T-helper 9 cell (primary cell): ENCODE results near the gene ZNF804B.
"Not testable (repeated sequence)": the region's sequence is repeated elsewhere in the genome, so short reads cannot be mapped to it uniquely, and the experiment has no call there.

Source experiments
- DNase-seq: peaks from one replicate; pipeline ENCODE4 v3.0.0-alpha.2; 2020

Gene ZNF804B

DNA sequence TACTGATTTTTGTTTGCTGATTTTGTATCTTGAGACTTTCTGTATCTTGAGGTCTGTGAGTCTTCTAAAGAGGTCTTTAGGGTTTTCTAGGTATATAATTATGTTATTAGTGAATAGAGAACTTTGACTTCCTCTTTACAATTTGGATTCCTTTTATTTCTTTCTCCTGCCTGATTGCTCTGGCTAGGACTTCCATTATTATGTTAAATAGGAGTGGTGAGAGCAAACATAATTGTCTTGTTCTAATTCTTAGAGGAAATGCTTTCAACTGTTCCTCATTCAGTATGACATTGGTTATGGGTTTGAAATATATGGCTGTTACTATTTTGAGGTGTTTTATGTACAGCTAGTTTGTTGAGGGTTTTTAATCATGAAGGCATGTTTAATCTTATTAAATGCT is 344.1 kb downstream of the ZNF804B start:
- no peak for DNase-seq

DNA sequence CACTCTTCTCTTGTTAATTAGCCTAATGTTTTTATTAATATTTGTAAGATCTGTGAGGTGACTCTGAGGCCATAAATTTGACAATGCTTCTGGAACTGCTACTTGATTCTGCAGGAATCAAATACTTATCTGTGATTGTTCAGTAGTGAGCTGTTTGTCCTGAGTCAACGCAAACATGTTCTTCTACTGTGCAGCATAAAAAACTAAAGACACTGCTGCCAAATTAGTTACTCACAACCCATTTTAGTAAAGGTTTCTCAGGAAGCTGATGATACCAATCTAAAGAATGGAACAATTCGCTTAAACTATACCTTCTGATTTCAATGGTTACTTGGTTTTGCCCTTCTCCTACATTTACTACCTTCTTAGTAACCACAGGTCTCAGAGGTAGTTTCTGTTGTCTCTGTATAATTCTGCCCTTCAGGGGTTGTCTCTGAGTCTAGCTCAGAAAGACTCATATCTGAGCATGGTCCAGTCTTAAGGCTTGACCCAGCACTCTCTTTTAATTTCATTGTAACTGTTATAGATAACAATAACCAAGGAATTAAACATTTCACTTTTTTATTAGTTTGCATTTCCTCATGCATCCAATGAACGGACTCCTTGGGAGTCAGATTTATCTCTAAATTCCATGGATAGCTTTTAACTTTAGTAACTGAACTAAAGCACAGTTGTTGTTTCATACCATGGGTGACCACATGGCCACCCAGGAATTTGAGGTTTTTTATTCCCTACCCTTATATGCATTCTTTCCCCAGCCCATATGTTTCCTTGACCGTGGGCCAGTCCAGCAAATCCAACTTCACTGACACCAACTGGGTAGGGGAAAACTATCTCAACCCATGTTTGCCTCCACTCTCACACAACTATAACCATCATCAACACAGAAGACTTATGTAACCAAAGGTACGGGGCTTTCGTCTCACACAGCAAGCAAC is 345.5 kb downstream of the ZNF804B start:
- no peak for DNase-seq

DNA sequence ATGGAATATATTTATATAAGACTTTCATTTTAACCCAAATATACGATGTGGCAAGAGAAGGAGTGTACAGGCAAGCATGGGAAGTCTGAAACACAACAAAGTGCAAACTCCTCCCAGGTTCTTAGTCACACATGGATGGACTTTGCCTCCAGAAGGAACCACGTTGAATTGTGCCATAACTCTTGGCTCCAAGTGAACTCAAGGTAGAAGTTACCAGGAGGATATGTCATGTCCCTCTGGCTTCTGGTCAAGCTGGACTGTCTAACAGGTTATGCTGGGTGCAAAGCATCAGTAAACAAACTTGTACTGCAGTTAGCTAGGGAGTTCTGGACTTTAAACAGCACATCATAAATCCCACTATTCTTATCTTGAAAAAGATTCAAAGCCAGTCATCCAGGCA is 364.4 kb downstream of the ZNF804B start:
- no peak for DNase-seq

DNA sequence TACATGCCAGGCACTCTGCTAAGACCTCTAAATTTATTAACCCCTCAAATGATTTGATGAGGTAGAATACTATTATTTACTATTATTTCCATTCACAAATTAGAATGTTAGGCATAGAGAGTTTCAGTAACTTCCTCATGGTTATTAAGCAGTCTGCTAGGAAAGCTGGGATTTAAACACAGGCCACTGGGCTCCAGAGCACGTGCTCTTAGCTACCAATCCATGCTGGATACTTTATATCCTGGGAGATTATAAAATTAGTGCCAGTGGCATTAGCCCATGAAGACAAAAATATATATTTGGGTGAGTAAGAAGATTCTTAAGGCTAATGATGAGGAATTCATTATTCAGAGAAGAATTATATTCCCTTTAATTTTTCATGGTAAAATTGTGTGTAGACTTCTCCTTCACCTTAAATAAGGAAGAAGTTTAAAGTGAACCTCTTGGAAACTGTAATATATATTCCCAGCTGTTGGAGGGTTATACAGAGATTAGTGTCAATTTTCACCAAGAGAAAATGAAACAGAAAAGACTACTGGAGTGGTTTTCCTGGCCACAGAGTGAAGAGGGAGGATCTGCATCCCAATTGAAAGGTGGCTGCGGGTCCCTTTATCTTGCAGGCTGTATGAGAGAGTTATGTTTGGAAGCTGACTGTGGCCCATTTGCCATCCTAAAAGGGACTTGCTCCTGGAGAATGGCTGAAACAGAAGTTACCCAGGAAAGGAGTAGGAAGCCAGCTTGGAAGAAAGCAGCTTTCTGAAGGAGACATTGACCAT is 370.3 kb downstream of the ZNF804B start:
- DNase-seq, result no peak

DNA sequence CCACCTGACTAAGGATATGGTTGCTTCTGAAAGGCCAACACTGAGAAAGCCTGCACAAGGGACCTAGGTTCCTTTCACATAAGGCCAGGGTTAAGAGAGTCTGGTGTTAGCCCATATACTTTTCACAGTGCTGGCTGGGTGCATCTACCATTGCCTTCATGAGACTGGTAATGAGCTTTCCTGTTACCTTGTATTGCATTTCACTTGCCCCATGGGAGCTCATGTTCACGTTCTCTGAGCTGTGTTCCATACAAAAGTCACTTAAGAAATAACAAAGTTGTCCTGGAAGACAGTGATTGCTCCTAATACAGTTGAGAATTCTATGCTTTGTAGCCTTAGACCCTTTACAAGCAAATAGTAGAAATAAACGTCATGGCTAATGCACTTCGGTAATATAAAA is 373.9 kb downstream of the ZNF804B start:
- no peak for DNase-seq

DNA sequence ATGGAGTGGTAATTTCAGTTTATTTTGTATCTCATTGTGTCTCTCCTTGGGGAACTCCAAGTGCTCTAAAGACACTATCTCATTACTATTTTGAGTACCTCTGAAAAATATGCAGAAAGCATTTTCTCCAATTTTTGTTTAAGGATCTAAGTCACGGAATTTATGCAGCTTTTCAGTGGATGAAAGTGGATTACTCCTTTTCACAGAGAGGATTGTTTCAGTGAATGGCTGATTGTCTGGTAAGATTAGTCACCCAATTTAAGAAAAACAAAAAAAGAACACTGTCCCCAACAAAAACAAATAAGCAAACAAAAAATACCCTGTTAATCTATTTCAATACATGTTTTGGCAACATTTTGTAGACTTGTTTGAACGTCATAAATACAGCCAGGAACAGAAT is 374.3 kb downstream of the ZNF804B start:
- no peak for DNase-seq

DNA sequence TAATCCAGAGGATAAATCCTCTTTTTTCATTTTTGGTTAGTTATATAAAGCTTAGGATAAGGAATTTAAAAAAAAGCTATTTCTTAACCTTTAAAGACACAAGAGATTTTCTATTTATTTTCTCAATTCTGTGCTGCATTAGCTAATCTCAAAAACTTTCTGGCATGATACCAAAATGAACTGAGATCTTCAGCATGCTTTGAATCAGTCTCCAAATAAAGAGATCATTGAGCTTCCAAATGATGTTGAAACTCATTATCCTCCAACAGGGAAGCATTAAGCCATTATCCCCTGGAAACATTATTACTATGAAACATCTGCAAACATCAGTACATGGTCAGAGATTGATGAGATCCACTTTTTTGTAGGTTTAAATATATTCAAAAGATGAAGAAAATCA is 386.3 kb downstream of the ZNF804B start:
- DNase-seq, result no peak

DNA sequence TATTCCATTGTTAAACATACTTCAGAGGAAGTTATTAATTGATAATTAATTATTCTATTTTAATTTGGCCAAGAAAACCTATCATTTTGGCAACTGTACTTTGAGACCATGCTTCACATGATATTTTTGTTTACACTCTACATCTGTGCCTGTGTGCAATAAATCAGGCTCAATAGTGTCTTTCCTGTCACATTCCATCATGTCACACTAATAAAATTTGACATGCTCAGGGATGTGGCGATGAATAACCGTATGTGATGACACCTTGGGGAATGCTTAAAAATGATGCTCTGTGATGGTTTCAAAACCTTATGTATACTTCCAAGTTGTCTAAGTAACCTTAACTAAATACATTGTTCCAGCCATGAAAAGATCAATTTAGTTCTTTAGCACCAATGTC is 400.6 kb downstream of the ZNF804B start:
- no peak for DNase-seq

DNA sequence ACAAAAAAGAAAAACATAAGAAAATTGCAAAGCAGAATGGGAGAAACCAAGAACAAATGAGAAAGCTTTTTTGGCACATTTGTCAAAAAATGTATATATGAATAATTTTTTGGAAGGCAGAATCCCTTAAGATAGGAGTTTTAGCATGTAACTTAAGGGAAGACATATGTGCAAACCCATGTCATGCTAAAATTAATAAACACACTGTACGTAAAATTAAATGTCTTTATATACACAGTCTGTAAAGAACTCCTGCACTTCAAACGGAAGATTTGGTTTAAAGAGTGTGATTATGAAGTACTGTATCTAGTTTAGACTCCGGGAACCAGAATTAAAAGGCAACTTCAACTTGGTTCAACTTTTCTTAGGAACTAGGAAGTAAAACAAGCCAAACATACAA is 405.9 kb downstream of the ZNF804B start:
- DNase-seq, result no peak

DNA sequence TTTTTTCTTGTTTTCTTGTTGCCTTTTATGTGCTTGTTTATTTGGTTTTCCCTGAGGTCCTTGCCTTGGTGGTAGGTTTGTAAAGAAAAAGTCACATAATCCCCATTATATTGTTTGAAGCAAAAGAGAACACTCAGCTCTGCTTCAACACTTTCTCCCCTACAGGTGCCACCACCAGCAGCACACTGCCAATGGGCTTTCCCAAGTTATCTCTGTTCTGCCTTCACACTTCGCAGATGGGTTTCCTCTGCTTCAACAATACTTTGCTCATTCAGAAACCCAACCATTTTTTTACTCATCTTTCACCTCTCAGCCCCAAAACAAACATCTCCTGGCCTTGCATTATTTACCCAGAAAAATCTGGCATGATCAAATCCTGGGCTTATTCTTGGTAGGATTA is 411.1 kb downstream of the ZNF804B start:
- DNase-seq, result no peak

DNA sequence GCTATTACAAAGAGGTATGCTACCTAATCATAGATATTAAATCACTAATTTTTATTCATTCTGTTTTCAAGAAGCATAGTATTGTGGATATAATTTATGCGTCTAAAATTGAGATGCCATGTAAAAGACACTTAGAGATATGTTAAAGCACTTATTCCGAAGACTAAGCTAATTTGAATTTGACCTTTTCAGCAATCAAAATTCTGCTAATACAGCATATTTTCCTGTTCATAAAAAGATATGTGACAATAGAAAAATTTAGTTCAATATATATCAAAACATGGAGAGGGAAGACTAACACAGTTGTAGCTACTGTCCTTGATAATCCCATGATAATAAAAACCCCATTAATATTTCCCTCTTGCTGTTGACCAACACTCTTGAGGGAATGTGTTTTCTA is 422.6 kb downstream of the ZNF804B start:
- no peak for DNase-seq

DNA sequence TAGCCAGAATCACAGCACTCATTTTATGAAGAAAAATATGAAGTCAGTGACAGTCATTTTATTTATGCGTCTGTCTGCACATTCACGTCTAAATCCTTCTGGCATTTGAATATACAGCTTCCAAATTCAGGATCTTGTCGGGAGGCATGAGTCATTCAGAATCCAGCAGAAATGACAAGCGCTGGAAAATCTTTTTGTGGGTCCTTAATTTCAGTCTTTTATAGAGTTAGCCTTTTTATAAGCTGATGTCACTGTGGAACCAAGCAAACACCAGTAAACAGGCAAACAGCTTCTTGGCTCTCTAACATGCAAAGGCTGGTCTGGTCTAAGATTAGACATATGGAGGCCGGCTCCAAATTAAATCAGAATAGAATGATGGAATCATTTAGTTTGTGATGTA is 424.2 kb downstream of the ZNF804B start:
- DNase-seq, result no peak

DNA sequence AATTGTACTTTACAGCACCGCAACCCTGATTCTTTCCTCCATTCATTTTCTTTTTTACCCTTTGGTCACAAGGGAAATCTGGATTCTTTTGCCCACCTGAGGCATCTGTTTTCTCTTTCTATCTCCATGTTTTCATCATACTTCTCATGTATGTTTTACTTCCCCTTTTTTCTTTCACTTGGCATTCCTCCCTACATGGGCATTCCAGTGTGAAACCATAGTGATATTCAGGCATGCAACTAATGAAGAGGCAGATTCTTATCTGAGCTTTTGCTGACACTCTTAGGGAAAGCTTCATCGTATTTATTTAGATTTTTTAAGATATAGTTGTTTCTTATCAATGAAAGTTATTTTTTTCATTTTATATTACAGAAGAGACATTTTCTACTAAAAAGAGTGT is 441.3 kb downstream of the ZNF804B start:
- no peak for DNase-seq

DNA sequence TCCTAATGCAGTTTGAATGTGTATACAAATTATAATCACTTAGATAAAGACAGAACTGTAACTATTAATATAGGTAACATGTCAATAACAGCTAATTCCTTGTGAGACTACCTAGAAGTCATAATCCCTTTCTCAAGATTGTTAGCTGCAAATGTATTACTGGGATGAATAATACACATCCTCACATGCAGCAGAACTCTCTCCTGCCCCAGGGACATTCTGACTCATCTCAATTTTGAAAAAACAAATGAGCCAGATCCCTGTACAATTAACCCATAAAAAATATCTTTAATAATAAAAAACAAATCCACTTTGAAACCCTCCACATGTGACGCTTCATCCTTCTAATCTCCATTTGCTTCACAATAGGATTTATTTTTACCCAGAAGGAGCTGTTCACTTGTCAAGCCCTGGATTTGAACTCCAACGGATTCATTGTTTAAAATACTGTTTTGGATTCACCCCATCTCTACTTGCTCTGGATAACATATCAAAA is 464.4 kb downstream of the ZNF804B start:
- no peak for DNase-seq

DNA sequence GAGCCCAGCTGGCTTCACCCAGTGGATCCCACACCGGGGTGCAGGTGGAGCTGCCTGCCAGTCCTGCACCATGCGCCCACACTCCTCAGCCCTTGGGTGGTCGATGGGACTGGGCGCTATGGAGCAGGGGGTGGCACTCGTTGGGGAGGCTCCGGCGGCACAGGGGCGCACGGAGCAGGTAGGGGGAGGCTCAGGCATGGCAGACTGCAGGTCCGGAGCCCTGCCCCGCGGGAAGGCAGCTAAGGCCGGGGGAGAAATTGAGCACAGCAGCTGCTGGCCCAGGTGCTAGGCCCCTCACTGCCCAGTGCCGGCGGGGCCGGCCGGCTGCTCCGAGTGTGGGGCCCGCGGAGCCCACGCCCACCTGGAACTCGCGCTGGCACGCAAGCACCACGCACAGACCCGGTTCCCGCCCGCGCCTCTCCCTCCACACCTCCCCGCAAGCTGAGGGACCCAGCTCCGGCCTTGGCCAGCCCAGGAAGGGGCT is 469.2 kb downstream of the ZNF804B start:
- DNase-seq, result not testable (repeated sequence)

DNA sequence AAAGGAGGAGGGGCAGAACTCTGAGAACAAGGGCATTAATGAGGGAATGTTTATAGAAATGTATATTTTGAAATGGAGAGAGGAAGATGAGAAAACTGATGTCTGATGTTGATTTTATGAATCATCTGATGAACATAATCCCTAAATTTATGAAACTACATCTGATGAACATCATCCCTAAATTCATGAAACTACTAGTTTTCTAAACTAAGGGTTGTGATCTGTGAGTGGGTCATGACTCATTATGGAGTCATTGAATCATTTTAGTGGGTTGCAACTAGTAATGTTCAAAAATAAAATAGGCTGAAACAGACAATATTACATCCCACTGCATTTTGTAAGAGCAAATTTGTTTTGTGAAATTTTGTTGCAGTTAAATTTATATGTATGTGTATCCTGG is 478.7 kb downstream of the ZNF804B start:
- DNase-seq, result no peak

DNA sequence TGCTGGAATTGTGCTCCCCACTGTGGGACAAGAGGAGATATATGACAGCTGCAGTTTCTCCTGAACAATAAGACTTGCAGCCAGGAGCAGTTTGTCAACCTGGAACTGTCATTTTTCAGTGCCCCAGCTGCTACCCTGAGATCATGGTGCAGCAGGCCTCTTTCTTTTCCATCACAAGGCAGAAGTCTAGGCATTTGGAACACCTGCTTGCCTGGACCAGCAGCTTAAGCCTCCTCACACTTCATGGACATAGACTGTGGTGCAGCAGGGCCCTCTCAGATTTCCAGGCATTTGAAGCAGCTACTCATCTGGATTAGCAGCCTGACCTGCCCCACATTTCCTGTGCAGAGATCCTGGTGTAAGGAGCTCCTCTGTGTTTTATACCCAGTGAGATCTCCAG is 486.7 kb downstream of the ZNF804B start:
- DNase-seq, result no peak

DNA sequence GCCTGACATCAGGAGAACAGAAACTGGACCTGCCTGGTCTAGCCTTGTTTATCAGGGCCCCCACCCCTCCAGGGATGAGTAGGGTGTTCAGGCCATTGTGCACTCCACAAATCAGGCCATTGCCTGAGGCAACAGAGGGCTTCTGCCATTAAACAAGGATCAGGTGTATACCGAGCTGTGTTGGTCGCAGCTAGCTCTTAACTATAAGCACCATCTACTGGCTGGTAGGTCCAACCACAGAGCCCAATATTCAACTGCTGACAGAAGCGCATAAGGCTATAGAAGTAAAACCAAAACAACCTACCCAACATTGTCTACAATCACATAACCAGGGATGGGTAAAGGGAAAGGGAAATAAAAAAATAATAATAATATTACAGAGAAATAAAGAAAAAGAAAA is 487.7 kb downstream of the ZNF804B start:
- no peak for DNase-seq

DNA sequence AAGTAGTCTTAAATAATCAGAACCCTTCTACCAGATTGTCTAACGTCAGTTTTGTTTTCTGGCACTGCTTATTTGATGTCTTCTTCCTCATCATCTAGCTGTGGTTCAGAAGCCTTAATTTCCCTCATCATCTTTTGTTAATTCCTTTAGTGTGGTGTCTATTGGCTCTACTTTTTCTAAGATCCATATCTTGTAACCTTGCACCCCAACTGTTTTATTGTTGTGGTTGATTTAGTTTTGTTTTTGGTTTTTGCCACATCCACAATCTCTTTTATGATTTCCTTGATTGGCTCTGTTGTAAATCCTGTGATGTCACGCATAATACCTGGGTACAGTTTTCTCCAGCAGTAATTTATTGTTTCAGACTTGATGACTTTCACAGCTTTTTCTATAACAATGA is 499.6 kb downstream of the ZNF804B start:
- no peak for DNase-seq

DNA sequence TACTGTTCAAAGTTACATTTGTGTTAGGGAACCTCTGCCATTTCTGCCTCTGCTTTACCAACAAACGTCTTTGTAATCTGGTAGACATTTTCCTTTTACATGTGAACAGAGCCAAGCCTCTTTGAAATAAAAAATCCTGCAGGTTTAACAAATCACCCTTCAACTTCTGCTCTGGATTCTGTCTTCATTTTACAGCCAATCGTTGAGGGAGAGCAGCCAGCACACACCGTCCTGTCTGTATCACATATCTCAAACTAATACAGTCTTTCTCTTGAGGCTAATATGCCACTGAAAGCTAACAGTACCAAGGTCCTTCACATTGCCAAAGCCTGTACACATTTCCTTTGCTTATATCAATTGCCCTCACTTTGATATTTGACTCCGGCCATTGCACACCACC is 504.6 kb downstream of the ZNF804B start:
- no peak for DNase-seq

DNA sequence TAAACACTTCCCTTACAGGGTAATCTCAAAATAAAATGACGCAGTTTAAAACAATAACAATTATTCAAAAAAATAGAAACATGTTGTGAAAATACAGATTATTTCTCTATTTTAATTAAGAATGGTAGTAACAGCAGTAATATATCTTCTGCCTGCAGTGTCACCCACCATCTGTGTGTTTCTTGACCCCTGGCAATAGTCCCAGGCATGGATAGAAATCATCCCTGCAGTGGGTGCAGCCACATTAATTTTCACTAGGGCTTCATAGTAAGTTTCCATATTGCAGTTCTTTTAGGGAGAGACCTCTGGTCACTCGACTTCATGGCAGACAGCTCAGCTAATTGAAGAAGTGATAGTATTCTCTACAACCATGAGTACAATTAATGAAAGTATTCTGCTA is 506.1 kb downstream of the ZNF804B start:
- no peak for DNase-seq

DNA sequence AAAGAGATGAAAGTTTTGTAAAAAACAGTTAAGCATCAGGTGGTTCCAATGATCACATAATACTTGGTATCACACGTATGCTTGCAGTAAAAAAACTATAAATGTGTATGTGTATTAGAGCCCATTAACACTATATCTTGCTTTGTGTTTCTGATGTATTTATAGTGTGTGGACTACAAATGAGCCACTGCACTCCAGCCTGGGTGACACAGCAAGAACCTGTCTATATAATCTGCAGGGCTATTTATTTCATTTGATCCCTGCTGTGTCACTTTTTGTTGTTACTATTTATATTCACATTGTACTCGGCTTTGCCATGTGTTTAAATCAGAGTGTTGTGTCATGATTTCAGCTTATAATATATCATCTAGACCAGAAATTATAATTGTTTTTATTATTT is 523.8 kb downstream of the ZNF804B start:
- DNase-seq, result no peak

DNA sequence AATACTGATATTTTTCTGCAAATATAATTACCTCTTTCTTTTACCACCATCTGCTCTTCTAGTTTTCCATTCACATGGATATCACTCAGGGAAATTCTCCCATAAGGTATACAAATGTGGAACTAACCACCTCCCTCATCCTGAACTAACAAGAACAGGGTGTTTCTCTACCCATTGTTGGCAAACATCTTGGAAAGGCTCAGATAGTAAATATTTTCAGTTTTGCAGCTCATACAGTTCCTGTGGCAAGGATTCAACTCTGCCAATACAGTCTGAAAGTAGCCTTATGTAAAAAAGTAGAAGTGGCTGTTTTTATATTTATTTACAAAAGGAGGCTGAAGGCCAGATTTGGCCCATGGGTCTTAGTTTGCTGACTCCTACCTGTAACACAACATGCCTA is 549.0 kb downstream of the ZNF804B start:
- DNase-seq, result no peak

DNA sequence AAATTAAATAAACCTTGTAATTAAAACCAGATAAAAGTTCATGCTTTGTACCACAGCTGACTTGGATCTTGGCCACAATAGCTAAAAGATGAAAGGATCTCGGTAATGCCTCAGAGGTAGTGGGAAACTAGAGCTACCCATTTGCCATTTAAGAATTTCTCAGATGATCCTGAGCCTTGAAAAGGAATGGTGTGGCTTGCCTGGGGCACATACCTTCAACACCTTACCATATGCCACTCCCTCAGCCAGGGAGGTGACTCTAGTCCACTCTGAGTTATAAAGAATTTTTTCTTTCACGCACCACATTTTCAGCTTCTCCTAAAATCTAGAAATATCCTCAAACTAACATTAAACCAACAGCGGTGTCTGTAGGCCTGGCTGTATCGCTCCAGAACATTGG is 552.4 kb downstream of the ZNF804B start:
- DNase-seq, result no peak
